ENCODE measurements around the gene AGPAT2.
A peak's percentile ranks its signal among the peaks of the same experiment; 100 is the strongest.
"Not testable (repeated sequence)": the region's sequence is repeated elsewhere in the genome, so short reads cannot be mapped to it uniquely, and the experiment has no call there.

AGPAT2 gene

DNA sequence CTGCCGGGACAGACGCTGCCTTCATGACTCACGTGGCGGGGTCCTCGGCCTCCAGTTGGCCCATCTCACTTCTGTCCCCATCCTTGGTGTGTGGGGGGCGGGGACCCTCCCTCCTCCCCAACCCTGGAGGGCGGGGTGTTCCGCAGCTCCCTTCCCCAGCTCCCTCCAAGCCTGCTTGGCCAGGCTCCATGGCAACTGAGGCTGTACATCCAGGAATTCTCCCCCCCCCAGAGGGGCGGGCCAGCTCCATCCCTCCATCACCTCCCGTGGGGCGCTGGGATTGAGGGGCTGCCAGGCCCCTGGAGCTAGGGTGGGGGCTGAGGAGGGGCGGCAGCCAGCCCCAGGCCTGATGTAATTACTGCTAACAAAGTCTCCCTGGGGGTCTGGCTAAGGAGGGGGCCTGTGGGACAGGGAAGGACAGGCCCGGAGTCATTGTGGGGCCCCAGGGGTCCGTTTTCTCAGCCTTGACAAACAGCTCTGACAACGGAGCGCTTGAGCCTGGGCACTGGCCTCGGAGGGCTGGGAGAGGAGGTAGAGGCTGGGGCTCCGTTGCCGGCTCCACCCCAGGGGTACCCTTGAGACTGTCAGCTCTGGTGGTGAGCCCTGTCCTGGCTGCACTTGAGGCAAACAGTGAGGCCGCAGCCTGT is 33.1 kb upstream of the AGPAT2 start:
- peak; percentile 23 for DNase-seq (ENCODE audit: low read depth)

DNA sequence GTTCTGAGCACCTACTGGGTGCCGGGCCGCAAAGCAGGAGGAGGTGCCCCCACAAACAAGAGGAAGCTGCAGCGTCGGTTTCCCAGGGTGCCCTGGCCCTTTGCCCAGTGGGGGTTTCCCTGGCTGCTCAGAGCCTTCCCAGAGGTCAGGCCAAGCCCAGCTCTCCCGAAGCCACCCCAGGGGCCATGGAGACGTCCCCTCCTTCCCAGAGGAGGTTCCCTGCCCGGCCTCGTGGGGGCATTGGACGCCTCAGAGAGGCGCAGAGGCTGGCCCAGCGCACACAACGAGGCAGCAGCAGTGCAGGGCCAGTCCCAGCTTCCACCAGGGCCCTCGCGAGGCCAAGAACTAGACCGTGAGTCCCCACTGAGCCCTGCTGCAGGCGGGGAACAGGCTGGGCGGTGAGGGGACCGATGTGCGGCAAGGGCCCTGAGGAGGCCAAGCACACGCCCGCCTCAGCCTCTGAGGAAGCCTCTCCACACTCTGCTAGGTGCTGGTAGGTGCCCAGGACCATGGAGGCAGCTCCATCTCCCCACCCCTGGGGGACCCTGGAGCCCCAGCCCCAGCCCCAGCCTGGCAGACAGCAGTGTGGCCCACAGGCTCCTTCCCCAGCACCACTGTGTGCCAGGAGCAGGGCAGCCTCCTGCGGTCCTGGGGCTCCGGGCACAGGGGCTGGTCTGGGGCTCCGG is 32.1 kb upstream of the AGPAT2 start:
- DNase-seq (ENCODE audit: low read depth) = no peak

DNA sequence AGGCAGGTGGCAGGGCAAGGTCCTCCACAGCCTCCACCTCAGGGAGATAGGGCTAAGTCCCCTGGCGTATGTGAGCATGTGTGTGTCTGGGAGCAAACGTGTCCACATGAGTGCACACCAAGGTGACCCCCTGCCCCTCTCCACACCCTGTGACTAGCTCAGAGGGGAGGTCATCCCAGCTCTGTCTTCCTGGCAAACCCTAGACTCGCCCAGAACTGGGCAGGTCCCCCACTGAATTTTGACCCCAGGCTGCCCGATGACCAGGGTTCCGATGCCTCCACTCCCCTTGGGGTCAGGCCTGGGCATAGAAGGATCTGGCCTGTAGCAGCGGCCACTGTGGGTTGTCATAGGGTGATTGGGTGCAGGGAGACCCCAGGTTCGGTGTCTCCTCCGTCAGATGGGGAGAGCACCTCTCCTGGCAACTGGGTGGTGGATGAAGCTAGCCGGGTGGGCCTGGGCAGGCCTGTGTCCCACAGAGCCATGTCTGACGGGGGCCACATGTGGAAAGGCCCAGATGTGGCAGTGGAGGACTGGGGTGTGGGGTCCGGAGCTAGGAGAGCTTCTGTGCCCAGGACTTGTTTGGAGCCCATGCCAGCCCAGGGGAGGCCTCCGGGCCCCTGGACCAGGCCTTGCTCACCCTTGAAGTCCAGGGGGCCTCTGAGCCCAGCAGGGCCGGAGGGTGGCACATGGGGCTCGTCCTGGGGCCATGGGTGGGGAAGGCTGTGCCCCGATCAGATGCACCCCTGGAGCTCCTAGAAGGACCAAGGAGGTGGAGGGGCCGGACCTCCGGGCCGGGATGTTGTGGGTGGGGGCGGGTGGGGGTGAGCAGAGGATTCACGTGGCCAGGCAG is 31.3 kb upstream of the AGPAT2 start:
- DNase-seq (ENCODE audit: low read depth) = no peak

DNA sequence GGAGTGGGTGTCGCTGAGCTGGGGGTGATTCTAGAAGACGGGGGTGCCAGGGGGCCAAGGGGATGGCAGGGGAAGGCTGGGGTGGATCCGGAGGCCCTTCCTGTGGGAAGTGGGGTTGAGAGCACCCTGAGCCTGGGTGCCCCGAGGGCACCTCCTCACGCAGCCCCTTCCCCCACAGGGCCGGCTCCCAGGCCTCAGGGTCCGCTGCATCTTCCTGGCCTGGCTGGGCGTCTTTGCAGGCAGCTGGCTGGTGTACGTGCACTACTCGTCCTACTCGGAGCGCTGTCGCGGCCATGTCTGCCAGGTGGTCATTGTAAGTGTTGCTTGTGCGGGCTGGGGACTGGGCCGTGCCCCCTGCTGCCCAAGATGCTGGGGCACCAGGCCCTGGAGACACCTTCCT is 30.1 kb upstream of the AGPAT2 start:
- DNase-seq (ENCODE audit: low read depth) = no peak

DNA sequence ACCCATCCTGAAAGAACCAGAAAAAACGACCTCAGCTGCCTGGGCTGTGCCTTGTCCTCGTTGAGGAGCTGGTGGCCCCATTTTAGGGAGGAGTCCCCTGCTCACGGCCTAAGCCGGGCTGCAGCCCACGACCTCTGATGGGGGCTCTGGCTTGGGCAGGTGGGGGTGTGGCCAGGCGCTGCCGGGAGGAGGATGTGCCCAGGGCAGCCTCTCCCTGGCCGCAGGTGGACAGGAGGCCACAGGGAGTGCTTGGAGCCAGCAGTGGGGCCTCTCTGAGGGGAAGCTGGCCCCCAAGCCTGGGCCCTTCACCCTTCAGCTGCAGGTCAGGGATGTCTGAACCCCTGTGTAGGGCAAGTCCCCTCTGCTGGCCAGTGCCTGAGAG is 27.6 kb upstream of the AGPAT2 start:
- DNase-seq (ENCODE audit: low read depth) = no peak

DNA sequence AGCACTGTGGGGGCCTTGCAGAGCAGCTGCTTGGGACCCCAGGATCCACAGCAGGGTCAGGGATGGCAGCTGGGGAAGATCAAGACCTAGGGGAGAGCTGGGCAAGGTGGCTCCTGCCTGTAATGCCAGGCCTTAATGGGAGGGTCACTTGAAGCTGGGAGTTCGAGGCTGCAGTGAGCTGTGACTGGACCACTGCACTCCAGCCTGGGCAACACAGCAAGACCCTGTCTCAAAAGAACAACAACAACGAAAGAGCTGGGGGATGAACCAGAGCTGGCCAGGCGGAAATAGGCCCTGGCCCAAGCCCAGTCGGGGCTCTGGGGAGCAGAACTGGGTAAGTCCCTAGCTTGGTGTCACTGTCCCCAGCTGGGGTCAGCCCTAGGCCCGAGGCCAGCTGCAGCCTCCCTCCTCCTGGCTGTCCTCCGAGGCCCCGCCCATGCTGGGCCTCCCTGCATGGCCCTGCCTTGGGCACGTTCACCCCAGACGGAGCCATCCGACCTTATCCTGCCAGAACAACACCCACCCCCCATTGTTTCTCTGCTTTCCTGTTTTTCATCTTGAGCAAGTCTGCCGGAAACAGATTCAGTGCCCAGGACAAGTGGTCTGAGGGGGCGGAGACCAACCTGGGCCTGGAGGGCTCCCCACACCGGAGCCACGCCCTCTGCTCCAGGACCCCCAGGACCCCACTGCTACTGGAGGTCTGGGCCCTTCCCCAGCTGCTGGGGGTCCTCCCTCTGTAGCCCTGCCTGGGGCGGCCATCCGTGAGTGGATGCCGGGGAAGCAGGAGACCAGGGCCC is 27.0 kb upstream of the AGPAT2 start:
- DNase-seq (ENCODE audit: low read depth) = no peak

- DNase-seq (ENCODE audit: low read depth) = no peak
Measured at GRCh38 chr9:136713550-136713949, 26.3 kb upstream of the AGPAT2 start.

- DNase-seq (ENCODE audit: low read depth) = no peak
Measured at GRCh38 chr9:136712690-136713544, 25.7 kb upstream of the AGPAT2 start.

DNA sequence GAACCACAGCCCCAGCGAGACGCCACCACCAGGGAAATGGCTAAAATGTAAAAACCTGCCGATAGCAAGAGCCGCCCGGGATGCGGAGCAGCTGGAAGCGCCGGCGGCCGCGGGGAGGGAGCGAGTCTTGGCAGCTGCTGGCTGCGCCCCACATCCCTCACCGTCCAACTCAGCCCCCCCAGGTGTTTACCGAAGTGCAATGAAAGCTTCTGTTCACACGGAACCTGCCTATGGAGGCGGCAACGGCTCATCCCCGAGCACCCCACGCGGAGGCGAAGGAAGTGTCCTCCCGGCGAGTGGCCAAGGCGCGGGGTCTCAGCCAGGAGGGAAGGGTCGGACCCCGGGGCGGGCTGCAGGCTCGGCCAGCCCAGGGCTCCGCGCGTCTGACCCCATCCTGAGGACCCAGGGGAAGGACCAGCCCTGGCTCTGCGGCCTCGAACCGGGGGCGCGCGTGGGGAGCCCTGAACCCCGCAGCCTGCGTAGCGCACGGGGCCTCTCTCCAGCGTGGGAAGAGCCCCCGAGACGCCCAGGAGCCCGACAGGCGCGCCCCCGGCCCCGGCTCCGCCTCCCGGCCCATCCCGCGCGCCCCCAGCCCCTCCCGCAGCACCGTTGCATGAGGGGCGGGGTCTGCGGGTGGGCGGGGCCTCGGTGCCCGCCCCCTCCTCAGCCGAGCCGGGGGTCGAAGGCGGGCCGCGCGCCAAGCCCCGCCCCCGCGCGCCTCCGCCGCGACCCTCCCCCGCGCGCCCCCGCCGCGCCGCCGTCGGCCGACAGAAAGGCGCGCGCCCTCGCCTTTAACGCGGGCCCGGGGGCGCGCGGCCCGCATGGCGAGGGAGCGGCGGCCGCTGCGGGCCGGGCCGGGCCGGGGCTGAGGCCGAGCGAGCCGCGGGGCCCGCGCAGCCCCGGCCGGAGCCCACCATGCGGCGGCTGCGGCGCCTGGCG is 24.8 kb upstream of the AGPAT2 start, which contains the start of gene DIPK1B:
TSS of gene DIPK1B (plus strand) at position 822 of the 939 bp plus-strand sequence. CDS start at position 916, 94 bp downstream.
- no peak for DNase-seq (ENCODE audit: low read depth)

- peak; percentile 68 for DNase-seq (ENCODE audit: low read depth)
Measured at GRCh38 chr9:136711219-136711648, 24.0 kb upstream of the AGPAT2 start.

- no peak for DNase-seq (ENCODE audit: low read depth)
Measured at GRCh38 chr9:136710543-136710942, 23.3 kb upstream of the AGPAT2 start.

DNA sequence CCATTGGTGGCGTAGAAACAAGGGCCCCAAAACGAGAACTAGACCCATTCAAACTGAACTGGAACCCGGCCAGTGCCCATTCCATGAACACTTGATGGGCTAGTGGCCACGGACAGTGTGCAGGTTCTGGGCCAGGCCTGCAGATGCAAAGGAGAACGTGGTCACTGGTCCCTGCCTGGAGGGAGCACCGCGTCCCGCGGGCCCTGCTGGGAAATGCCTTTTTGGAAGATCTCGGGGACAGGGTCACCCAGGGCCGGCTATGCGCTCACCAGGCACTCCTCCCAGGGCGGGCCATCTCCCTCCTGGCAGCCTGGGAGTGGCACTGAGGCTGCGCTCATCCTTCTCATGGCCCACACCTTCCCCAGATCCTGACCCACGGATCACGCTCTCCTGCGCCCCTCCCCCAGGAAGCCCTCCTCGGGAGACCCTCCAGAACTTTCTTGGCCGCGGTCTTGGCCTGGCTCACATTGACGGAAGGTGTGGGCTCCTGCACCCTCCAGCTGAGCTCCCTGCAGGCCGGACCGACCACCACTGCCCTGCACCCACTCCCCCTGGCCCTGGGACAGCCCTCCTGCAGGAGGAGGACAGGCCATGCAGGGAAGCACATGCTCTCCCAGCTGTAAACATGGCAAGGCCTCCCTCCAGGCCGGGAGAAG is 22.3 kb upstream of the AGPAT2 start:
- DNase-seq (ENCODE audit: low read depth) = no peak

- no peak for DNase-seq (ENCODE audit: low read depth)
Measured at GRCh38 chr9:136707849-136708517, 20.7 kb upstream of the AGPAT2 start.

DNA sequence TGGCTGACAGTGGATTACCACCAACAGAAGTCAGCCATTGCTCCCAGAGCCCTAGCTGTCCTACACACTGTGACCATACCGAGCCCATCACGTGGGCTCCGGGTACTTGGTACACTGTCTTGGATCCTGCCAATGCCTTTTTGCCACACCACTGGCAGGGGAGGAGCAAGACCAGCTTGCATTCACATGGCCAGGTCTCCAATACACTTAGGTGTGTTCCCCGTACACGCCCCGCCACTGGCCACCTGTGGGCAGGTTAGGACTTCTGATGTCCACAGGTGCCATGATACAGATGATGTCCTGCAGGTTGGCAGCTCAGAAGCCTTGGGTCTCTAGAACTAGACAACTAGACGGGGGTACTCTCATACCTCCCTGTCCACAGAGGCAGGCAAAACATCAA is 19.8 kb upstream of the AGPAT2 start:
- no peak for DNase-seq (ENCODE audit: low read depth)

- no peak for DNase-seq (ENCODE audit: low read depth)
Measured at GRCh38 chr9:136705564-136705963, 18.3 kb upstream of the AGPAT2 start.

DNA sequence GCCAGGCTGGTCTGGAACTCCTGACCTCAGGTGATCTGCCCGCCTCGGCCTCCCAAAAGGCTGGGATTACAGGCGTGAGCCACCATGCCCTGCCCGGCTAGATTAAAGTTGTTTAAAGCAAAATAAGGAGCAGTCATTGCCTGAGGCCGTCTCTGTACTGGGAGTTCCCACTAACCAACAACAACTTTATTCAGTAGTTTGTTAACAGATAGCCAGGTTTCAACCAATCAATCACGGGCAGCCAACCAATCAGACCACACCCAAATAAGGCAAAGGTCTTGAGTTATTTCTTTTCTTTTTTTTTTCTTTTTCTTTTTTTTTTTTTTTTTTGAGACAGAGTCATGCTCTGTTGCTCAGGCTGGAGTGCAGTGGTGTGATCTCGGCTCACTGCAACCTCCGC is 17.5 kb upstream of the AGPAT2 start:
- DNase-seq (ENCODE audit: low read depth) = not testable (repeated sequence)

- no peak for DNase-seq (ENCODE audit: low read depth)
Measured at GRCh38 chr9:136703276-136703860, 16.1 kb upstream of the AGPAT2 start.

DNA sequence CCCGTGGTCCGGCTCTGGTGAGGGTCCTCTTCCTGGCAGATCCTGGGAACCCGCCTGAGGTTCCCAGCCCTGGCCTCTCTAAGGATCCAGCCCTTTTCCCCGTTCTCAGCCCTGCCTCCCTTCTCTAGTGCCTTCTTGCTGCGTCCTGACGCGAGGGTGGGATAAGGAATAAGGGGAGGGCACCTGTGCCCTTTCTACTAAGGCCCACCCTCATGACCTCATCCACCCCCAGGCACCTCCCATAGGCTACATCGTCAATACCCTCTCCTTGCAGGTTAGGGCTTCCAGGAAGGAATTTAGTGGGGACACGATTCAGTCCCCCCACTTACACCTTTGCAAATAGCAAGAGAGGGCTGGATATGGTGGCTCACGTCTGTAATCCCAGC is 14.4 kb upstream of the AGPAT2 start:
- DNase-seq (ENCODE audit: low read depth) = no peak
